HG03457 (cell line): Measurements from ENCODE around the gene SEC14L2.
"Not testable (repeated sequence)": the region's sequence is repeated elsewhere in the genome, so short reads cannot be mapped to it uniquely, and the experiment has no call there.

Experiments used
- ATAC-seq: cut with Tn5 transposase; IDR thresholded peaks from one replicate; pipeline ENCODE4 v1.9.1; 2021; ENCODE audit warnings: moderate number of reproducible peaks; ENCODE audit not compliant: unreplicated experiment

The SEC14L2 gene

DNA sequence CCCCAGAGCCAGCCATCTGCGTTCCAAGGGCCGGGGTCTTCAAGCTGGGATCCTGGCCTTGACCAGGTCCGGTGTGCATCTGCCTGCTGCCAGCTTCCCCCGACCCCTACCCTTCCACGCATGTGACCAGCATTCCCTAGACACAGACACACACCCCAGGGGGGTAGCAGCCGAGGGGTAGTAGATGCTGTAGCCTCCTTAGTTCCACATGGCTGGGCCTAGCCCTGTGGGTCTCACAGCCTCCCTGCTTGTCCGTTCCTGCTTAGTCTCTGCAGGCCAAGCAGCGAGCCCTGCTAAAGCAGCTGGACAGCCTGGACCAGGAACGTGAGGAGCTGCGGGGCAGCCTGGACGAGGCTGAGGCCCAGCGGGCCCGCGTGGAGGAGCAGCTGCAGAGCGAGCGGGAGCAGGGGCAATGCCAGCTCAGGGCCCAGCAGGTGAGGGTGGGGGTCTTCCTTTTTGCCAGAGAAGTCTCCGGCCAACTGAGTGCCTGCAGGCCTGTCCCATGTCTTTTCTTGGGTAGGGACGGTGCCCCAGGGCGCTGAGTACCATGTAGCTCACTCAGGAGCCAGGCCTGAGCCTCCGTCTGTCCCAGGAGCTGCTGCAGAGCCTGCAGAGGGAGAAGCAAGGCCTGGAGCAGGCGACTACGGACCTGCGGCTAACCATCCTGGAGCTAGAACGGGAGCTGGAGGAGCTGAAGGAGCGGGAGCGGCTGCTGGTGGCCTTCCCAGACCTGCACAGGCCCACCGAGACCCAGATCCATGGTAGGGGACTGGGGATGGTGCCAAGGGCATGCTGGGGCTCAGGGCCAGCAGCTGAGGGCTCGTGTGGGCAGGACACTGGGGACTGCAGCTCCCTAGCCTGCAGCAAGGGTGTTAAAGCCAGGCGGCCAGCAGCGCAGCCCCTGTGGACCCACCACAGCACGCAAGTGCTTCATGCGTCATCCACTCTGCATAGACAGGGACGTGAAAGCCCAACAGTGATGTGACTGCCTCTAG lies 23.2 kb upstream of the SEC14L2 start:
- no peak for ATAC-seq

DNA sequence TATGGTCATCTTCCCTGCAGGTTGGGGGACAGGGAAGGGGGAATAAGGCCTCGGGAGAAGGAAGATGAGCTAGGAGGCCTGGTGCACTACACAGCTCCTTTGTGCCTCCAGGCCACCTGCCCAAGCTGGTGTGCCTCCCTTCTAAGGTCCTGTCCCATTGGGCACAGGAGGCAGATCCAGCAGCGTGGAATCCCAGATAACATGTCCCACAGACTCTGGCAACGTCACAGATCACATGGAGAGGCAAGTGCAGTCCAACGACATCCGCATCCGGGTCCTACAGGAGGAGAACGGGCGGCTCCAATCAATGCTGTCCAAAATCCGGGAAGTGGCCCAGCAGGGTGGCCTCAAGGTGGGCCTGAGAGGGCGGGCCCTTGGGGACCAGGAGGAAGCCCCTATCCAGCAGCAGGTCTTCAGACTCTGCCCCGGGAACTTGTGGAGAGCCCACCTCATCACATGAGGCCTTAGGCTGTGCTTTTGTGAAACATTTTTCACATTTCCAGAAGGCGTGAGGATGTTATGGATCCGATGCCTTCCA lies 21.4 kb upstream of the SEC14L2 start:
- no peak for ATAC-seq

DNA sequence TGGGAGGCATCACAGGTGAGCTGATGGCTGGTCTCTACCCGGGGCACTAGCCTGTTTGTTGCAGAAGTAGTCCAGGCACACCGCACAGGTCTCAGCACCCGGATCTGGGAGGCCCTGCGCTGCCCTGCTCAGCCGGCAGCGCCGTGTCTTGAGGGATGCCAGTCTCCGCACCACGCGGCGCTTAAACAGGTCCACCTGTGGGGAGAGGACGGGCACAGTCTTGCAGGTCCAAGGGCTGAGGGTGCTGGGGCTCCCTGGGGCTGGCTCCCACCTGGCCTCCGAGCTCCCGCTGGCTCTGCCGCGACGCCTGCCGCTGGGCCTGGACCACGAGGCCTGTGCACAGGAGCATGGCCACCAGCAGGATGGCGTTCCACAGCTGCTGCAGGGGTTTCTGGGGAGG lies 16.8 kb upstream of the SEC14L2 start:
- ATAC-seq: no peak

DNA sequence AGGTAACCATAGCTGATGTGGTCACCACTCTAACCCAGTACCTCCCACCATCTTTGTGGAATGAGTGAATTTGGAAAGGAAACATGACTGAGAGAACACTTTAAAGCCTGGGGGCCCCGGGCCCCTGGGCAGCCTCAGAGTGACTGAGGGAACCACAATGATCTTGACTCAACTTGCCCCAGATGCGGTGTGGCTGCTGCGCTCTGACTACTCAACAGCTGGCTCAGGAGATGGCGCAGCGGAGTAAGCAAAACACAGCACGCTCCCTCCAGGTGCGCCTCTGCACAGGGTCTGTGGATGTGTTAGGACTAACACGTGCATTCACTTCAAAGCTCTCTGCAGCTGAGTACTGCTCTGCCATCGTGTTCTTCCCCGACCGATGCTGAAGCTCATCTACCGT lies 15.6 kb upstream of the SEC14L2 start:
- ATAC-seq: no peak

DNA sequence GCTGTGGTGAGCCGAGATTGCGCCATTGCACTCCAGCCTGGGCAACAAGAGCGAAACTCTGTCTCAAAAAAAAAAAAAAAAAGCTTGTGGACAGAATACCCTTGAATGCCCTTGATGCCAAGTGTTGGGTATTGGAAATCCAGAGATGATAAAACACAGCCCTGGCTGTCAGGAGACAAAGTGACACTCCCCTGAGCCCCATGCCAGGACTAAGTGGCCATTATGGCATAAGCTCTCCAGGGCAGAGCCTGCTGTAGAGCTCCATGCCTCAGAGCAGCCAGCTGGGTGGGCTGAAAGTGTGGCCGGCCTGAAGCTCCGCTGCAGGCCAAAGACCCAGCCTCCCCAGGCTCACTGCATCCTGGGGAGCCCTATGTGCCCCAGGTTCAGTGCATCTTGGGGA lies 14.5 kb upstream of the SEC14L2 start:
- no peak for ATAC-seq

DNA sequence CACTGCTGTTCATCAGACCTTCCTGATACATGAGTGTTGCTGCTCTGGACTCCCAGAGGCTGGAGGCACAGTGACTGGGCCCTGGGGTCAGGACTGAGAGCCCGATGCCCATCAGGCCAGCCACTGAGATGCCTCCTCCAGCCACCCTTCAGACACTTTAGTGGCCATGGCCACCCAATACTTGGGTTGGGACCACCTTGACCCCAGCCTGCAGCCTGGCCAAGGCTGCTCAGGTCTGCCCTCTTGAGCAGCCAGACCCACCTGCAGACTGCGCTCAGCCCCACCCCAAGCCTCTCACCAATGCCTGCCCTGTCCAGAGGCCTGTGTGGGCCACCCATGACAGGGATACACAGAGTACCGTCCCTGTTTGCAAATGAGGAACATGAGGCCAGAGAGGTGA lies 13.8 kb upstream of the SEC14L2 start:
- ATAC-seq: no peak

DNA sequence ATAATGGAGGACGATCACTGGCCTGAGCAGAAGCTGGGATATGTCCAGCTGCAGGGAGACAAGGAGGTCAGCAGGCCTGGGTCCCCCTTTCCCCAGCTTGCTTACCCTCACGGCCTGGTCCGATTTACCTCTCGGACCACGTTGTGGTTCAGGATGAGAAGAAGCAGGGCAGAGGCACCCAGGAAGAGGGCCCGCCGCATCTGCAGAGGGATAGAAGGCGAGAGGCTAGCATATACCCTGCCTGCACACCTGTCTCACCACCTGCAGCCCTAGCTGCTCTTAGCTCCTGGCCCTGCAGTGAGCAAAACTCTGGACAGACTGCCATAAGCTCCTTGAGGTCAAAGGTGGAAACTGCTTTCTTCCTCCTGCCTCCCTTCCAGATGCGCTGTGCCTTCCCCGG lies 10.9 kb upstream of the SEC14L2 start:
- no peak for ATAC-seq

DNA sequence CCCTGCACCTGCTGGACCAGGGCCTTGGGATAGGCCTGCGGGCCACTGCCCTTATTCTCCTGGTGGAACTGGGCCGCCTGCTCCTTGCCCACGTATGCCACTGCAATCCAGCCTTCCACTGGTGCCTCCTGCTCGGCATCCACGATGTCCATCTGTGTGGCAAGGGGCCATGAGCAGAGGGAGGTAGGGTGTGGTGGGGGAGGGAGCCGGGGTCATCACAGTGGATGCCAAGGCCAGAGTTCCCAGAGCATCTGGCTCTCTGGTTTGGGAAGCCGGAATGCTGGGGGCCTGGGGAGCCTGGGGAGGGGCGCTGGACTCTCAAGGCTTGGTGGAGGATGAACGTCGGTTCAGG lies 10.2 kb upstream of the SEC14L2 start:
- no peak for ATAC-seq

DNA sequence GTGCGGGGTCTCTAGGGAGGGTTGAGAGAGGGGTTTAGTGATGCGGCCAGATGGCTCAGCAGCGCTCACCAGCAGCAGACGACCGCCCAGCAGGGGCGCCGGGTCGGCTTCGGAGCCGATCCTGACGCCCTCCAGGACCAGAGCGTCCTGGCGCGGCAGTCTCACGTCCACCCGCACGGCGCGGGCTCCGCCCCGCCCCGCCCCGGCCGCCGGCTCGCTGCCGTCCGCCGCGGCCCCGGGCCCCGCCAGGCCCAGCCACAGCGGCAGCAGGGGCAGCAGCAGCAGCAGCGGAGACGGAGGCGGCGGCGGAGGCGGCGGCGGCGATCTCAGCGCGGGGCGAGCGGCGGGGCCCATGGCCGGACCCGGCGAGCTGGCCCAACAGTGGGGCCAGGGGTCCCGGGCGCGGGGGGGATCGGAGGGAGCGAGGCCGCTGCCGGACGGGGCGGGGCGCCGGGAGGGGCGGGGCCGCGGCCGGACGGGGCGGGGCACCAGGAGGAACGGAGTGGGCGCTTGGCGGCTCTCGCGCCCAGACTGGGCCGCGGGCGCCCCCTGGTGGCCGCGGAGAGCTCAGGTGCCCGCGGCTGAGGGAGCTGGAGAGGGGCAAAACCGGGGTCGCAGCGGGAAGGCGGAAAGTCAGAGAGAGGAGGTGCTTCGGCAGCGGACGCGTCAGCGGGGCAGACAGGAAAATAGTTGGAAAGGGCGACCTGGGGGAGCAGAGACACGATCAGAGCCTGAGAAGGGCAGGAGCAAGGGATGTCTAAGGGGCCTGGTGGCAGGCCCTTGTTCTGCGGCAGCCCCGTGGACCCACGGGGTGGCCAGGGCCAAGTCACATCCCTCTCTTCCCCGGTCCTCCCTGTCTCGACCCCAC lies 9.6 kb upstream of the SEC14L2 start, which contains the start of gene RNF215:
RNF215 (minus strand) TSS at position 452 of the 868 bp plus-strand sequence; CDS start at position 354, 98 bp downstream.
- no peak for ATAC-seq

DNA sequence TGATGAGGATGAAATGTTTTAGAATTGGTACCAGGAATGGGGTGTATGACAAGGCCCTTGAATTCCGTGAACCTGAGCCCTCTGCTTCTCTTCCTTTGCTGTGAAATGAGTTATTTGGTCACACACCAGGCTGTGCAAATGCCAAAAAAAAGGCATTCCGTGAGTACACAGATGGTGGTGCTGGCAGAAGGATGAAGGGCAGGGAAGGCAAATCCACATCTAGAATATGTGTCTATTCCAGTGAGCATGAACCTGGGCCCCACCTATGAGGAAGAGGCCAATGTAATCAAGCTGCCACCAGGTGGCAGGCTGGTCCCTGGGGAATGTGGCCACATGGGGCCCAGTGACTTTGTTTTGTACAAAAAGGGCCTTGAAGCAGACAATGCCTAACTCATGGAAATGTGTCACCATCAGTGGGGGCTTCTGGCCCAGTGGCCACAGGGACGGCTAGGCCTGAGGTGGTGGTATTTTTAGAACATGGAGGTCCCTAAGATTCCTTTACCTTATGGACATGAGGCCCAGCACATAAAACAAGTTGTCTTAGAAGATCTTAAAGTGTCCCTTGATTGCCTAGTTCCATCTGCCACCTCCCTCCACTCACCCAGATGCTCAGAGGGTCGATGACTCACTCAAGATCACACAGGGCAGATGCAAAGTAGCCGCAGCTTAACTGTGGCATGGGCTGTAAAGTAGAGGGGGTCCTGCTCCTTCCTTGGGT lies 5.7 kb upstream of the SEC14L2 start:
- ATAC-seq: no peak

DNA sequence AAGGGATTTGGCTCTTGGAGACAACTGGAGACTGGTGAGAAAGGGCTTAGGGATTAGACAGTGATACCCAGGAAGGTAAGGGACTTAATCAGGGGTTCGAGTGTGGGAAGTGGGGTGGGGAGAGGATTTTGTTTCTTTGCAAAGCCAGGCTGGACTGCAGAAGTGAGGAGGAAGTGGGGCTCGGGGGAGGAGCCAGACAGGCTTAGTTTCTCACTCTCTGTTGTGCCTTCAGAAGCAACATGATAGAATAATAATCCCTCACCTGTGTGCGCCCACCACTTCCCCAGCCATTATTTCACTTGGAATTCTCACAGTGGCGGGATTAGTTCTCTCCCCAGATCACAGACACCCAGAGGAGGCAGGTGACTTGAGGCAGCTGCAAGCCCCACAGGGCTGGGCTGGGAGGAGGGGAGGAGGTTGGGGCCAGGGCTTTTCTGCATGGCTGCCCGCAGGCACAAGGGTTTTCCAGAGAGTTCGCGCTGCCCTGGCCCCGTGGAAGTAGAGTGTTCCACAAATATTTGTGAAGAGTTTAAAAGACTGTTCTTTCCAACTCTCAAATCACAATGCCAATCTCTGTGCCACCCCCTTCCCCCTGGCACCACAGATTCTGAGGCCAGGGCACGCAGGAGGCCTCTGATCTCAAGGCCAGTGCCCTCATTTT lies 4.0 kb upstream of the SEC14L2 start:
- ATAC-seq: no peak

DNA sequence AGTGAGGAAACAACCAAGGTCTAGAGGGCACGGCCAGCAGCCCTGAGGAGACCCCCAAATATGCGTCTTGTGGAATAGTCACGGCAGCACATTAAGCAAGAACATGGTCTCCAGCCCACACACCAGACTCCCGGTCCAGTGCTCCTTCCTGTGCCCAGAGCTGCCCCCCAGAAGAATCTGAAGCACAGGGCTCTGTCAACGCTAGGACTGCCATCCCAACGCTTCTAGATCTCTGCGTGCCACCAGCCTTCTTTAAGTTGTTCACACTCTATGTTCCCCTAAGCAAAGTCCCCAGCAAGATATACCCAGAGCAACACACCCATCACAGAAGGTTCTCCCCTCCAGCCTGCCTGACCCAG lies 3.5 kb upstream of the SEC14L2 start:
- no peak for ATAC-seq

DNA sequence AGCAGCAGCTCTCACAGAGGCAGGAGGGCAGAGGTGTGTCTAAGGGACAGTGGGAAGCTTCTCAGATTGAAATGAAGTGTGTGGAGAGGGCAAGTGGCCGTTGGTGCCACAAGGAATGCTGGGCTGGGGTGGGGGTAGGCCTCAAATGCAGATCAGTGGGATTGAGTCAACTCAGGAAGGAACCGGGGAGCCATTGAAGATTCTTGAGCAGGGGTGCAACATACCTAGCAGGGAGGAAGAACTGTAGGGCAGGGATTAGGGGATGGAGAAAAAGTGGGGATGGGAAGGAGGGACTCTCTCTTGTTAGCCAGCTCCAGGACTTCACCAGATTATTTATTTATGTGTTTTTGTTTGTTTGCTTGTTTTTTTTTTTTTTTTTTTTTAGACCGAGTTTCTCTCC lies 2.9 kb upstream of the SEC14L2 start:
- ATAC-seq: no peak

DNA sequence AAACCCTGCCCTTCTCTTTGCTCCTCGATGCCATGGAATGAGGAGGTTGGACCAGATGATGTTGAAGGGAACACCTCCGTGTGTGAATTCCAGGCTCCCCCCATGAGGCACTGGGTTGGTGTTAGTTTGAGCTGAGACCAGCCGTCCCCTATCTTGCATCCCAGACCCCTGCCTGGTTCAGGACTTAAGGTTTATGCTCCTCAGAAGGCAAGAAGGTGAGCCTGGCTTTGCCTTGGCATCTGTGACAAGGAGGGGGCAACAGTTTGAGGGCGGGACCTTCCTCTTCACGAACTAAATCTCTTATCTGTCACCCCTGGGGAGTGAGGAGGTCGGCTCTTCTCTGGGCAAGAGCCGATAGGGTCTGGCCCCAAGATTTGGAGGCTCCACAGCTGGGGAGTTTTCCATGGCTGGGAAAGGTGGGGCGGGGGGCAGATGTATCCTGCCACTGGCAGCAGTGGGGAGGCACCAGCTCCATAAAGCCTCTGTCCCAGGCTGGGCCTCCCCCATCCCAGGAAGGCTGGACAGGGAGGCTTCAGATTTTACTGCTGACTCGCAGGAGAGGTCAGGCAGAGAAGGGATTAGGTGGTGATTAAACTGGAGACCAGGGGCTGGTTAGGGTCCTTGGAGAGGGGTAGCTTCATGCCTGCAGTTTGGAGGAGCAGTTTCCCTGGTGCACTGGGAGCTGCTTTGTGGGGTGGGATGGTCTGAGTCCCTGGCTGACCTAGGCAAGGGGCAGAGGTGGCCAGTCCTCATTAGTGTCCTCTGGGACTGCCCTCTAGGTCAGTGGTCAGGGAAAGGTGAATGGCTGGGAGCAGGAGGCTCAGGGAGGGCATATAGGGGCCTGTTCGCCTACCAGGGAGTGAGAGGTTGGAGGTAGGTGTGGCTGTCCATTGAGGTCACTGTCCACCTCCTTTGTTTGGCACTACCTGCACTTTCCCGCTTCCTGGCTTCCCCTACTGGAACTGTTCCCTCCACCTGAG lies 1.1 kb downstream of the SEC14L2 start:
- ATAC-seq: no peak

DNA sequence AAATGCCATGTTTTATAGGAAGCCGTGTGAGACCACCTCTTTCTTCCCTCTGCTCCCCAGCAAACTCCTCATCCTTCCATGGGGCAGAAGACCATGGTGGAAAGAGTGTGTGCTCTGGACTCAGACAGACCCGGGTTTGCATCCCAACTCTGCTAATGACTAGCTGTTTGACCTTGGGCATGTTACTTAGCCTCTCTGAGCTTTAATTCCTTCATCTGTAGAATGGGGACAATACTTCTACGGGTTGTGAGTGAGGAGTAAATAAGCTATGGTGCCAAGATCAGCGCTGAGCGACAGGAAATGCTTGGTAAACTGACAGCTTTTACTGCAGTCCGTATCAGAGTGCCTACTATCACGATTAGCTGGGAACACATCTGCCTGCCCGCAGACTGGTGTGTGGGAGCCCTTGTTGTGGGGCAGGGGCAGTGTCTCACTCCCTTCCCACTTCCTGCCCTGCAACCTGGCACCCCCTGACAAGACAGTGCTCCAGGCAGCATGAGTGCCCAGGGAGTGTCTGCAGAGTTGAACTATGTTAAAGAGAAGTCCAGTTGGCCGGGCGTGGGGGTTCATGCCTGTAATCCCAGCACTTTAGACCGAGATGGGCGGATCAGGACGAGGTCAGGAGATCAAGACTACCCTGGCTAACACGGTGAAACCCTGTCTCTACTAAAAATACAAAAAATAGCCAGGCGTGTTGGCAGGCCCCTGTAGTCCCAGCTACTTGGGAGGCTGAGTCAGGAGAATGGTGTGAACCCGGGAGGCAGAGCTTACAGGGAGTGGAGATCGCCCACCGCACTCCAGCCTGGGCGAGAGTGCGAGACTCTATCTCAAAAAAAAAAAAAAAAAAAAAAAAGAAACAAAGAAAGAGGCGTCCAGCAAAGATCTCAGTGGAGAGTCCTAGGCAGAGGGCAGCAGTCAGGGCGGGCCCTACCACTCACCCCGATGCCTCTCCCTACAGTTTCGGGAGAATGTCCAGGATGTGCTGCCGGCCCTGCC lies 2.2 kb downstream of the SEC14L2 start:
- no peak for ATAC-seq

DNA sequence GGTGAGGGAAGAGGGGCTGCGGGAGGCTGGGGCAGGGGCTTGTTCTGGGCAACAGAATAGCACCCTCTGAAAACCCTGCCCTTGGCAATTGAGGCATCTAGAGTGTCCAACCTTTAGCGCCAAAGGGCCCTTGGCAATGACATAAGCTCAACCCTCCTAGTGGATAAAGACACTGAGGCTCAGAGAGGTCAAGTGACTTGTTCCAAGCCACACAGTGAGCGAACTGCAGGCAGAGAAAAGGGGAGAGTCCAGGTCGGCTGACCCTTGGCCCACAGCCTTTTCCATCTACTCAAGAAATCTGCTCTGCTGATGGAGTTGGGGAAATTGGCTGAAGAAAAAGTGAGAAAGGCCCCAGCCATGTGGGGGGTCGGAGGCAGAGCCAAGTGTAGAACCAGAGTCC lies 2.9 kb downstream of the SEC14L2 start:
- no peak for ATAC-seq

DNA sequence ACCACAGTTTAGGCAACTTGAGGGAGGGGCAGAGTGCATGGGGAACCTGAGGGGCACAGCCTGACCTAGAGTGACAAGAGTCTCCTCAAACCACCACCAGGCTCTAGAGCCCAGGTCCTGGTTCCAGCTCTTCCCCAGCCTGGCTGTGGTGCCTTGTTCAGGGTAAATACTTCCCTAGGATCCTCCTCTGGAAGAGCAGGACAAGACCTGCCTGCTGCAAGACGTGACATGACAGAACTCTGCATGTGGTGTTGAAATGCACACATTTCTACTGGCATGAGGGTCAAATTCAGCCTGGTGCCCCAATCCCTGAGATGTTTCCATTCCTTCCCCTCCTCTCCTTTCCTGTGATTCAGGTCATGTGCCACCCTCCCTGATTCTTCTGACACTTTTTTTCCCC lies 3.3 kb downstream of the SEC14L2 start:
- ATAC-seq: no peak

DNA sequence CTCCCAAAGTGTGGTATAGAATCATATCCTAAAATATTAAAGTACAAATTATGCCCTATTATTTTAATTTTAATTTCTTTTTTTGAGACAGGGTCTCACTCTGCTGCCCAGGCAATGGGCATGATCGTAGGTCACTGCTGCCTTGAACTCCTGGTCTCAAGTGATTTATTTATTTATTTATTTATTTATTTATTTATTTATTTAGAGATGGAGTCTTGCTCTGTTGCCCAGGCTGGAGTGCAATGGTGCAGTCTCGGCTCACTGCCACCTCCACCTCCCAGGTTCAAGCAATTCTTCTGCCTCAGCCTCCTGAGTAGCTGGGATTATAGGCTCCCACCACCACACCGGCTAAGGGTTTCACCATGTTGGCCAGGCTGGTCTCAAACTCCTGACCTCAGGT lies 4.2 kb downstream of the SEC14L2 start:
- not testable (repeated sequence) for ATAC-seq
